Gastrocnemius medialis (tissue), 4 donors: ENCODE measurements around the gene LAMB2. TPM values are rescaled to one million over a fixed set of nuclear protein-coding genes. Genes with fewer than 3 reads are reported as not detected.

ENCODE experiments used
- ATAC-seq, 2 donors: fragments of 150-250 bp; one replicate each; pipeline ENCODE4 v1.9.1; 2016
- DNase-seq, 2 donors: peaks; one replicate each; pipeline ENCODE4 v3.0.0-alpha.2; 2019
- H3K27ac ChIP-seq, 4 donors: fragments of 200-600 bp; sonication (generic); 1 replicate in 1 of 4; 2 replicates in 3 of 4; pipeline ENCODE4 v1.5.1; 2016 to 2018; ENCODE audit warnings: mild to moderate bottlenecking in 2 of 4, moderate library complexity in 1 of 4
- H3K27me3 ChIP-seq, 3 donors: fragments of 200-600 bp; sonication (generic) in 2 of 3; 1 replicate in 1 of 3; 2 replicates in 2 of 3; pipeline versions ENCODE4 v1.5.1 to v1.6.0; 2016 to 2019; ENCODE audit warnings: mild to moderate bottlenecking in 1 of 3, moderate library complexity in 1 of 3
- H3K36me3 ChIP-seq, 2 donors: fragments of 200-600 bp; sonication (generic) in 1 of 2; one replicate each; pipeline ENCODE4 v1.5.1; 2017 to 2018
- H3K4me1 ChIP-seq, 2 donors: fragments of 200-600 bp; sonication (generic) in 1 of 2; one replicate each; pipeline ENCODE4 v1.5.1; 2016 to 2017; ENCODE audit warnings: mild to moderate bottlenecking in 2 of 2
- H3K4me3 ChIP-seq, 4 donors: fragments of 200-600 bp; sonication (generic) in 3 of 4; 1 replicate in 1 of 4; 2 replicates in 3 of 4; pipeline ENCODE4 v1.5.1; 2016 to 2019; ENCODE audit warnings: mild to moderate bottlenecking in 2 of 4
- H3K9me3 ChIP-seq, 3 donors: fragments of 200-600 bp; sonication (generic) in 2 of 3; 1 replicate in 1 of 3; 2 replicates in 2 of 3; pipeline ENCODE4 v1.5.1; 2016 to 2019
- POLR2A ChIP-seq, 2 donors: fragments of 450-650 bp; IDR thresholded peaks; one replicate each; pipeline ENCODE4 v1.6.1; 2017; ENCODE audit warnings: antibody characterized with exemption in 2 of 2, mild to moderate bottlenecking in 2 of 2, moderate library complexity in 2 of 2
- in situ Hi-C, 4 donors: fragments of 200-750 bp; cut with MboI; loops; one replicate each; pipeline versions ENCODE4 v1.15.0 to v1.8.0; 2017; ENCODE audit warnings: low sequenced_read_pairs in 4 of 4
- intact Hi-C: fragments of 100-400 bp; cut with DNase I; formaldehyde crosslinking; loops from one replicate; pipeline ENCODE4 v1.15.1; 2023; ENCODE audit warnings: low total_unique reads
- total RNA-seq, 4 donors: library from RNA; depleted of rRNA; stranded (reverse); fragments of >200 nt; gene quantifications; one replicate each; pipeline versions ENCODE4 v1.1.0 to v1.2.3, GENCODE V29; 2016
- TF ChIP-seq, protein P1 (sequence below), 5 experiments: fragments of 450-650 bp in 3 of 5; fragments of 200-600 bp in 2 of 5; sonication (generic) in 2 of 5; IDR thresholded peaks in 4 of 5; conservative IDR thresholded peaks in 1 of 5; 1 replicate in 4 of 5; 2 replicates in 1 of 5; pipeline ENCODE4 v1.5.1; 2016 to 2019; ENCODE audit warnings: antibody characterized with exemption in 5 of 5, mild to moderate bottlenecking in 3 of 5, moderate library complexity in 3 of 5

LAMB2 gene
- total RNA-seq, 4 donors from 2014 or later = 154 to 355 (median 243) TPM

DNA sequence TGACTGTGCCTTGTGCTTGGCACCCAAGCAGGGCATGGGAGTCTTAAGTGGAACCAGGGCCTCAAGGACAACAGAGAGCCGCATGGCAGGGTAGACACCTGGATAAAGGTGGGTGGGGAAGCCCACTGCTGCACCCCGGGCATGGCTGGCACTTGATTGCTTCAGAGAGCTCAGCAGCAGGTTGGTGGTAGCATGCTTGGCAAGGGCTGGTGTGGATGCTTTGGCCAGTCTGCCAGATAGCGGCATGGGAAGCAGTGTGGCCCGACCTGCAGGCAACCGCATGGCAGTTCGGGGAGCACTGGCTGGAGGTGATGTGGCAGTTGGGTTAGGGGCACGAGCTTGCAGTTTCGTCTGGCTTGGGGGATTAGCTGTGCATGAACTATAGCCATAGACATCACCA, 30.8 kb upstream of the LAMB2 start:
- in situ Hi-C loops = loop anchor here (10.0 kb wide), 2 partner anchors 281 to 291 kb away; no protein-coding TSS in a partner anchor
- Histone ChIP-seq H3K27me3 (no peaks in the 10 kb centered on the region), H3K4me3 (no peak overlapping the region), H3K27ac (no peak overlapping the region), H3K9me3 (no peaks in the 10 kb centered on the region), H3K36me3 (peaks cover 0 to 9% of the 10 kb centered on the region in 2 donors), H3K4me1 (peaks cover 18 to 28% of the 10 kb centered on the region in 2 donors)
- no peak for ATAC-seq
- intact Hi-C loops = no loop called here
- no peak for DNase-seq
- TF ChIP-seq, protein P1, sequence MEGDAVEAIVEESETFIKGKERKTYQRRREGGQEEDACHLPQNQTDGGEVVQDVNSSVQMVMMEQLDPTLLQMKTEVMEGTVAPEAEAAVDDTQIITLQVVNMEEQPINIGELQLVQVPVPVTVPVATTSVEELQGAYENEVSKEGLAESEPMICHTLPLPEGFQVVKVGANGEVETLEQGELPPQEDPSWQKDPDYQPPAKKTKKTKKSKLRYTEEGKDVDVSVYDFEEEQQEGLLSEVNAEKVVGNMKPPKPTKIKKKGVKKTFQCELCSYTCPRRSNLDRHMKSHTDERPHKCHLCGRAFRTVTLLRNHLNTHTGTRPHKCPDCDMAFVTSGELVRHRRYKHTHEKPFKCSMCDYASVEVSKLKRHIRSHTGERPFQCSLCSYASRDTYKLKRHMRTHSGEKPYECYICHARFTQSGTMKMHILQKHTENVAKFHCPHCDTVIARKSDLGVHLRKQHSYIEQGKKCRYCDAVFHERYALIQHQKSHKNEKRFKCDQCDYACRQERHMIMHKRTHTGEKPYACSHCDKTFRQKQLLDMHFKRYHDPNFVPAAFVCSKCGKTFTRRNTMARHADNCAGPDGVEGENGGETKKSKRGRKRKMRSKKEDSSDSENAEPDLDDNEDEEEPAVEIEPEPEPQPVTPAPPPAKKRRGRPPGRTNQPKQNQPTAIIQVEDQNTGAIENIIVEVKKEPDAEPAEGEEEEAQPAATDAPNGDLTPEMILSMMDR (IDR thresholded peaks at IDR 0.05 in 4 of 5, conservative IDR thresholded peaks at IDR 0.05 in 1 of 5) = no peak
- TF ChIP-seq POLR2A (IDR thresholded peaks at IDR 0.05) = no peak

DNA sequence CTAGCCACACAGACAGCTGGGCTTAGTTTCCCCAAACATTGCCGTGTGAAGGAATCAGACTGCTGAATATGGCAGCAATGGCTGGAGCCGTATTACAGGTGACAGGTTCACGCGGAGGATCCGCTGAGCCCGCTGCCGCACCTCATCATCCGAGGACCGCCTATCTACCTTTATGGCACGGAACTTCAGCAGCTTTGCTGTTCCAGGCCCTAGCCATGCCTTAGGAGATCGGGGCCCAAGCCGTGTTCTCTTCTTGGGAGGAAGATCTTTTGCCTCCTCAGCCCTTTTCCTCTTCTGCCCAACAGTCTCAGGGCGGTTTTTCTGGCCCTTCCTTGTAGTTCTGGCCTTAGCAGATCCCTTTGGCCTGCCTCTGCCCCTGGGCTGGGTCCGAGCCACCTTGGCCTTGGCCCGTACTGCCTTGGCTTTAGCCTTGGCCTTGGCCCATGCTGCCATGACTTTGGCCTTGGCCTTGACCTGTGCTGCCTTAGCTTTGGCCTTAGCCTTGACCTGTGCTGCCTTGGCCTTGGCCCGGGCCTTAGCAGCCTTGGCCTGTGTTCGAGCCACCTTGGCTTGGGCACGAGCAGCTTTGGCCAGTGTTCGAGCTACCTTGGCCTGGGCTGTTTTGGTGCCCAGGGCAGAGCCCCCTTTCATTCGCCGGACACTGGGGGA, 30.0 kb upstream of the LAMB2 start:
- Histone ChIP-seq H3K27me3 (no peaks in the 10 kb centered on the region), H3K36me3 (peaks cover 0 to 9% of the 10 kb centered on the region in 2 donors), H3K9me3 (no peaks in the 10 kb centered on the region), H3K4me1 (peaks cover 18 to 28% of the 10 kb centered on the region in 2 donors), H3K4me3 (no peak overlapping the region), H3K27ac (no peak overlapping the region)
- ATAC-seq (no peak), DNase-seq (no peak)
- in situ Hi-C loops = loop anchor here (10.0 kb wide), 2 partner anchors 282 to 292 kb away; no protein-coding TSS in a partner anchor
- intact Hi-C loops = no loop called here
- TF ChIP-seq, protein P1 (IDR thresholded peaks at IDR 0.05 in 4 of 5, conservative IDR thresholded peaks at IDR 0.05 in 1 of 5) = no peak
- no peak for TF ChIP-seq POLR2A (IDR thresholded peaks at IDR 0.05)

- no peak for TF ChIP-seq POLR2A (IDR thresholded peaks at IDR 0.05)
- TF ChIP-seq, protein P1 (IDR thresholded peaks at IDR 0.05 in 4 of 5, conservative IDR thresholded peaks at IDR 0.05 in 1 of 5) = no peak
- in situ Hi-C loops = loop anchor here (10.0 kb wide), 2 partner anchors 283 to 293 kb away; no protein-coding TSS in a partner anchor
- no peak for DNase-seq
Measured at GRCh38 chr3:49161808-49162530, 29.1 kb upstream of the LAMB2 start.

DNA sequence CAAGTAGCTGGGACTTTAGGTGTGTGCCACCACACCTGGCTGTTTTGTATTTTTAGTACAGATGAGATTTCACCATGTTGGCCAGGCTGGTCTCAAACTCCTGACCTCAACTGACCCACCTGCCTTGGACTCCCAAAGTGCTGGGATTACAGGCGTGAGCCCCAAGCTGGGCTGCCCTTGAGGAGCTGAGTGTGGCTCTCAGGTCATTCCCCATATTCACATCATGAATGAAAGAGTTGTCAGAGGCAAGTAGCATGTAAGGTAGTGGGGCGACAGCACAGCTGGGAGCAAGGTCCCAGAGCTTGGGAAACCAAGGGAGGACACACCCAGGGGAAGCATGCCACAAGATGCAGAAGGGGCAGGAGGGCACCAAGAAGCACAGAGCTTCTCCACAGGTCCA, 28.3 kb upstream of the LAMB2 start:
- TF ChIP-seq, protein P1 (IDR thresholded peaks at IDR 0.05 in 4 of 5, conservative IDR thresholded peaks at IDR 0.05 in 1 of 5) = no peak
- no peak for TF ChIP-seq POLR2A (IDR thresholded peaks at IDR 0.05)
- H3K9me3 ChIP-seq = no peaks in the 10 kb centered on the region
- ATAC-seq (no peak), DNase-seq (no peak)
- intact Hi-C loops = no loop called here
- no peaks in the 10 kb centered on the region for H3K27me3 ChIP-seq
- H3K4me1 ChIP-seq = peaks cover 13 to 20% of the 10 kb centered on the region in 2 donors
- in situ Hi-C loops = loop anchor here (10.0 kb wide), 2 partner anchors 284 to 294 kb away; no protein-coding TSS in a partner anchor
- H3K4me3 ChIP-seq = no peak overlapping the region
- H3K36me3 ChIP-seq = peaks cover 0 to 9% of the 10 kb centered on the region in 2 donors
- H3K27ac ChIP-seq = no peak overlapping the region

More at GRCh38 chr3:49161808-49162530, 29.1 kb upstream of the LAMB2 start:
- no peak for ATAC-seq
- peaks cover 18 to 27% of the 10 kb centered on the region in 2 donors for H3K4me1 ChIP-seq
- no peaks in the 10 kb centered on the region for H3K27me3 ChIP-seq
- no peaks in the 10 kb centered on the region for H3K9me3 ChIP-seq
- H3K4me3 ChIP-seq = no peak overlapping the region
- peaks cover 0 to 9% of the 10 kb centered on the region in 2 donors for H3K36me3 ChIP-seq
- intact Hi-C loops = no loop called here
- no peak overlapping the region for H3K27ac ChIP-seq
